Measurements from ENCODE around the gene ANP32B. TPM values are rescaled to one million over a fixed set of nuclear protein-coding genes. Genes with fewer than 3 reads are reported as not detected.
A peak's percentile ranks its signal among the peaks of the same experiment; 100 is the strongest.

Gene ANP32B
- total and polyA plus RNA-seq, 2 donors (not counting 1 experiment from before 2014, with no cell fraction given), result 17.6 to 138 TPM

GRCh38 chr9:97983589-97984187 lies 547 bp downstream of the ANP32B start:
- peaks cover 0 to 6% (median 0%) of the 10 kb centered on the region in 3 donors for H3K9me3 ChIP-seq (ENCODE audit: control extremely low read depth in 1 of 3, control insufficient read depth in 2 of 3, insufficient read depth in 1 of 3, low read length in 2 of 3)
- peak overlapping the region; percentile 92 for H3K4me3 Mint-ChIP-seq
- H3K27me3 ChIP-seq (replicated peaks in 1 of 4; ENCODE audit: control extremely low read depth in 1 of 4, control insufficient read depth in 3 of 4, insufficient read depth in 4 of 4, low read length in 3 of 4), result no peaks in the 10 kb centered on the region
- TF ChIP-seq EZH2 (IDR thresholded peaks at IDR 0.05; ENCODE audit: borderline replicate concordance, insufficient read depth, low read depth, low read length, poor library complexity, severe bottlenecking), result no peak
- H3K9ac ChIP-seq (ENCODE audit: low read length), result peak overlapping the region; percentile 89
- WGBS (ENCODE audit: insufficient coverage), result under 1% methylated on average over 67 of the region's 70 CpGs
- peak overlapping the region; percentile 88 for H3K4me2 ChIP-seq (replicated peaks; ENCODE audit: low read depth, low read length, poor library complexity, severe bottlenecking)
- peak overlapping the region; percentile 90 to 93 for H3K27ac ChIP-seq (ENCODE audit: low read length in 2 of 2)
- H3K4me1 Mint-ChIP-seq, result peaks cover 36% of the 10 kb centered on the region
- H3K79me2 ChIP-seq (ENCODE audit: control insufficient read depth, insufficient read depth, low read length), result peaks cover 39% of the 10 kb centered on the region
- ChIA-PET CTCF (interaction anchor here (1.0 to 5.0 kb wide), 8 partner anchors 10 to 61 kb away, joined by 3 to 45 read pairs (median 5); partner anchors contain the start of gene TRMO), POLR2A (interaction anchor here (0.8 to 3.0 kb wide), 10 partner anchors 9 to 350 kb away, joined by 3 to 40 read pairs (median 4); partner anchors contain the start of genes NANS, NCBP1, TBC1D2 and TRMO)
- peak overlapping the region; percentile 91 for H2AFZ ChIP-seq (ENCODE audit: insufficient read depth, low read depth, low read length, poor library complexity, severe bottlenecking)
- H3K27me3 Mint-ChIP-seq, result no peaks in the 10 kb centered on the region
- intact Hi-C loops (cut with micrococcal nuclease), result loop anchor here (1.0 to 10.0 kb wide), 11 partner anchors 27 to 1569 kb away; partner anchors contain the start of genes NANS, NCBP1, TBC1D2 and TDRD7
- ATAC-seq (ENCODE audit: low read depth) (peak; percentile 29), DNase-seq (peak; percentile 87)
- peaks cover 28 to 40% of the 10 kb centered on the region in 2 donors for H3K4me1 ChIP-seq (ENCODE audit: control insufficient read depth in 2 of 2, insufficient read depth in 2 of 2, low read length in 2 of 2)
- no peaks in the 10 kb centered on the region for H4K20me1 ChIP-seq (ENCODE audit: control insufficient read depth, insufficient read depth, low read length, poor library complexity, severe bottlenecking)
- H3K4me3 ChIP-seq (ENCODE audit: control extremely low read depth in 1 of 5, extremely low read depth in 1 of 5, insufficient read depth in 1 of 5, low read depth in 2 of 5, low read length in 4 of 5), result peak overlapping the region in 4 of 5 experiments; percentile 76 to 97 (median 87)
- H3K27ac Mint-ChIP-seq, result peak overlapping the region; percentile 98
- no peaks in the 10 kb centered on the region for H3K36me3 ChIP-seq (replicated peaks in 1 of 2; ENCODE audit: control extremely low read depth in 1 of 2, control insufficient read depth in 1 of 2, extremely low read depth in 1 of 2, insufficient read depth in 2 of 2, low read length in 1 of 2)
- H3K9me3 Mint-ChIP-seq (ENCODE audit: insufficient read depth), result no peaks in the 10 kb centered on the region

- ATAC-seq (ENCODE audit: low read depth) (peak; percentile 38), DNase-seq (peak; percentile 92)
- Histone ChIP-seq H3K9ac (ENCODE audit: low read length) (peak overlapping the region; percentile 89), H3K9me3 (ENCODE audit: control extremely low read depth in 1 of 3, control insufficient read depth in 2 of 3, insufficient read depth in 1 of 3, low read length in 2 of 3) (peaks cover 0 to 6% (median 0%) of the 10 kb centered on the region in 3 donors), H3K27me3 (replicated peaks in 1 of 4; ENCODE audit: control extremely low read depth in 1 of 4, control insufficient read depth in 3 of 4, insufficient read depth in 4 of 4, low read length in 3 of 4) (no peaks in the 10 kb centered on the region), H4K20me1 (ENCODE audit: control insufficient read depth, insufficient read depth, low read length, poor library complexity, severe bottlenecking) (no peaks in the 10 kb centered on the region), H2AFZ (ENCODE audit: insufficient read depth, low read depth, low read length, poor library complexity, severe bottlenecking) (peak overlapping the region; percentile 91), H3K36me3 (replicated peaks in 1 of 2; ENCODE audit: control extremely low read depth in 1 of 2, control insufficient read depth in 1 of 2, extremely low read depth in 1 of 2, insufficient read depth in 2 of 2, low read length in 1 of 2) (no peaks in the 10 kb centered on the region), H3K4me2 (replicated peaks; ENCODE audit: low read depth, low read length, poor library complexity, severe bottlenecking) (peak overlapping the region; percentile 88), H3K4me3 (ENCODE audit: control extremely low read depth in 1 of 5, extremely low read depth in 1 of 5, insufficient read depth in 1 of 5, low read depth in 2 of 5, low read length in 4 of 5) (peak overlapping the region; percentile 25 to 97 (median 84)), H3K27ac (ENCODE audit: low read length in 2 of 2) (peak overlapping the region; percentile 90 to 93), H3K4me1 (ENCODE audit: control insufficient read depth in 2 of 2, insufficient read depth in 2 of 2, low read length in 2 of 2) (peaks cover 33 to 41% of the 10 kb centered on the region in 2 donors), H3K79me2 (ENCODE audit: control insufficient read depth, insufficient read depth, low read length) (peaks cover 47% of the 10 kb centered on the region)
- Mint-ChIP-seq H3K4me3 (peak overlapping the region; percentile 77), H3K9me3 (ENCODE audit: insufficient read depth) (no peaks in the 10 kb centered on the region), H3K4me1 (peaks cover 44% of the 10 kb centered on the region), H3K27me3 (no peaks in the 10 kb centered on the region), H3K27ac (peak overlapping the region; percentile 88)
- WGBS (ENCODE audit: insufficient coverage), result under 1% methylated on average over 116 of the region's 116 CpGs
- POLR2A ChIA-PET, result interaction anchor here (0.9 to 3.0 kb wide), 7 partner anchors 8 to 351 kb away, joined by 3 to 40 read pairs (median 4); partner anchors contain the start of genes NANS, NCBP1, TBC1D2 and TRMO
- intact Hi-C loops (cut with micrococcal nuclease), result loop anchor here (1.0 to 10.0 kb wide), 7 partner anchors 72 to 1570 kb away; partner anchors contain the start of genes NANS, NCBP1, TDRD7 and TSTD2
- CTCF ChIA-PET, result interaction anchor here (1.2 to 5.0 kb wide), 4 partner anchors 35 to 62 kb away, joined by 3 to 45 read pairs (median 11); partner anchors contain the start of gene TRMO
- TF ChIP-seq CTCF (IDR thresholded peaks at IDR 0.05), result no peak
- TF ChIP-seq EZH2 (IDR thresholded peaks at IDR 0.05; ENCODE audit: borderline replicate concordance, insufficient read depth, low read depth, low read length, poor library complexity, severe bottlenecking), result no peak
Observed at GRCh38 chr9:97984188-97985057, 1.3 kb downstream of the ANP32B start.

All from B cell (primary cell).